GM21526 (cell line): Measurements from ENCODE around the gene RASIP1.
"Not testable (repeated sequence)": the region's sequence is repeated elsewhere in the genome, so short reads cannot be mapped to it uniquely, and the experiment has no call there.

ENCODE experiments used
- ATAC-seq: cut with Tn5 transposase; IDR thresholded peaks from one replicate; pipeline ENCODE4 v1.9.1; 2021; ENCODE audit warnings: moderate library complexity; ENCODE audit not compliant: unreplicated experiment, low FRiP score

The RASIP1 gene

GRCh38 chr19:48713864-48714755, 26.3 kb downstream of the RASIP1 start:
- ATAC-seq: peak; percentile 82

GRCh38 chr19:48713041-48713863, 27.2 kb downstream of the RASIP1 start:
- ATAC-seq: no peak

- ATAC-seq: no peak
Observed at GRCh38 chr19:48711106-48711662, 29.2 kb downstream of the RASIP1 start.

- no peak for ATAC-seq
Observed at GRCh38 chr19:48708471-48708870, 31.9 kb downstream of the RASIP1 start.

- no peak for ATAC-seq
Observed at GRCh38 chr19:48705431-48705830, 35.0 kb downstream of the RASIP1 start.

- no peak for ATAC-seq
Observed at GRCh38 chr19:48703316-48703715, 37.1 kb downstream of the RASIP1 start.

- ATAC-seq: no peak
Observed at GRCh38 chr19:48702701-48703100, 37.7 kb downstream of the RASIP1 start.

- no peak for ATAC-seq
Observed at GRCh38 chr19:48698046-48698445, 42.4 kb downstream of the RASIP1 start.

- no peak for ATAC-seq
Observed at GRCh38 chr19:48696353-48697010, 43.9 kb downstream of the RASIP1 start.

- ATAC-seq: no peak
Observed at GRCh38 chr19:48695743-48696352, 44.6 kb downstream of the RASIP1 start, which contains the start of gene FUT2. TSS of gene FUT2 (plus strand) at chr19:48695971. CDS start at chr19:48702957, 6,986 bp downstream.

GRCh38 chr19:48693629-48694028, 46.8 kb downstream of the RASIP1 start:
- ATAC-seq: not testable (repeated sequence)

- ATAC-seq: no peak
Observed at GRCh38 chr19:48689449-48689848, 51.0 kb downstream of the RASIP1 start.

- ATAC-seq: no peak
Observed at GRCh38 chr19:48687776-48688175, 52.6 kb downstream of the RASIP1 start.

GRCh38 chr19:48686637-48687036, 53.8 kb downstream of the RASIP1 start:
- not testable (repeated sequence) for ATAC-seq

- ATAC-seq: no peak
Observed at GRCh38 chr19:48686088-48686487, 54.3 kb downstream of the RASIP1 start.

- no peak for ATAC-seq
Observed at GRCh38 chr19:48685583-48685982, 54.8 kb downstream of the RASIP1 start.

- ATAC-seq: no peak
Observed at GRCh38 chr19:48683349-48683748, 57.1 kb downstream of the RASIP1 start.

GRCh38 chr19:48681127-48681470, 59.3 kb downstream of the RASIP1 start:
- ATAC-seq: no peak

GRCh38 chr19:48680436-48681126, 59.8 kb downstream of the RASIP1 start:
- no peak for ATAC-seq

- ATAC-seq: not testable (repeated sequence)
Observed at GRCh38 chr19:48680006-48680405, 60.4 kb downstream of the RASIP1 start.
